GM18505 (cell line): ENCODE measurements around the gene ITGB3.
"Not testable (repeated sequence)": the region's sequence is repeated elsewhere in the genome, so short reads cannot be mapped to it uniquely, and the experiment has no call there.

Experiments used
- ATAC-seq: cut with Tn5 transposase; IDR thresholded peaks from one replicate; pipeline ENCODE4 v1.9.1; 2021; ENCODE audit not compliant: unreplicated experiment
- POLR2A ChIP-seq: IDR thresholded peaks from 4 replicates; pipeline ENCODE4 v1.6.1; 2011; ENCODE audit warnings: borderline replicate concordance; ENCODE audit not compliant: insufficient read depth, insufficient read length; ENCODE audit errors: extremely low read depth

The ITGB3 gene

GRCh38 chr17:47244697-47245096 is 8.9 kb upstream of the ITGB3 start:
- no peak for TF ChIP-seq POLR2A
- ATAC-seq, result no peak

- TF ChIP-seq POLR2A, result no peak
Observed at GRCh38 chr17:47246120-47246519, 7.5 kb upstream of the ITGB3 start.

GRCh38 chr17:47250855-47251254 is 2.8 kb upstream of the ITGB3 start:
- TF ChIP-seq POLR2A, result no peak
- ATAC-seq, result no peak

More at GRCh38 chr17:47246120-47246519, 7.5 kb upstream of the ITGB3 start:
- no peak for ATAC-seq

DNA sequence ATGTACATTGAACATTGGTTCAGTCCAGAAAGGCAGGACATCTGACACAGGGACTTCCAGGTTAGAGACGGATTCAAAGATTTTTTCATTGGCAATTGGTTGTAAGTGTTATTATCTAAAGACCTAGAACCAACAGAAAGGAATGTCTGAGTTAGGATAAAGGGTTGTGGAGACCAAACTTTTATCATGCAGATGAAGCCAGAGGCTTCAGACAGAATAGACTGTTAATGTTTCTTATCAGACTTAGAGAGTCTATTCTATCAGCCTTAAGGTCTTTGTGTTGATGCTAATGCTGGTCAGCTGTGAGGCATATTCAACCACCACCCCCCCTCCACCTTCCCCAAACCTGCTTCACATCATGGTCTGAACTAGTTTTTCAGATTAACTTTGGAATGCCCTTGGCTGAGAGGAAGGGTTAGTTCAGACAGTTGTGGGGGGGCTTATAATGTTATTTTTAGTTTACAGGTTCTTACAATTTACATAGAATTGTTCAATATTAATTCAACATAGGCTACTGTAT is 2.1 kb upstream of the ITGB3 start:
- ATAC-seq, result no peak
- no peak for TF ChIP-seq POLR2A

- ATAC-seq, result no peak
- no peak for TF ChIP-seq POLR2A
Observed at GRCh38 chr17:47252209-47252608, 1.4 kb upstream of the ITGB3 start.

GRCh38 chr17:47252766-47253512 is 688 bp upstream of the ITGB3 start:
- no peak for TF ChIP-seq POLR2A
- no peak for ATAC-seq

DNA sequence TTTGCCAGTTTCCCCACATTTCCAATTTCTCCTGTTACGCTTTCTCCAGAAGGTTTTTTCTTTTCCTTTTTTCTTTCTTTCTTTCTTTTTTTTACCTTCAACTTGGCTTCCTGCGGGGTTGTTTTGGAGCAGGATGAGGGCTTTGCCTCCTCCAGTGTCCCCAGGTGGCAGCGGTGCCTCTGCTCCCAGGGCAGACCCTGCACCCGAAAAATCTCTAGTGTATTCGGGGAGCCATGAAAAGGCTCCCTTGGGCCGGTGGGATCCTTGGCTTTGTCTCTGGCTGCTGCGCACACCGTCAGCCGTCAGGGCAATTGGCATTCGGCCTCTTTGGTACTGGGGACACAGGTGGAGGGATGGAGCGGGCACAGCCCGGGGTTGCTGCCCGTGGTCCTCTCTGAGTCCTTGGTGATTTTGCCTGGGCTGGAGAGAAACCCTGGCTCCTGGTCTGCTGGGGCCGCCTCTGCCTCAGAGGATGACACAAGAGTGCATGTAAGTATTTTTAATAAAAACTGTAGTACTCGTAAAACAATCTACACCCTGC is 846 bp downstream of the ITGB3 start:
- no peak for TF ChIP-seq POLR2A
- ATAC-seq, result peak; percentile 27

DNA sequence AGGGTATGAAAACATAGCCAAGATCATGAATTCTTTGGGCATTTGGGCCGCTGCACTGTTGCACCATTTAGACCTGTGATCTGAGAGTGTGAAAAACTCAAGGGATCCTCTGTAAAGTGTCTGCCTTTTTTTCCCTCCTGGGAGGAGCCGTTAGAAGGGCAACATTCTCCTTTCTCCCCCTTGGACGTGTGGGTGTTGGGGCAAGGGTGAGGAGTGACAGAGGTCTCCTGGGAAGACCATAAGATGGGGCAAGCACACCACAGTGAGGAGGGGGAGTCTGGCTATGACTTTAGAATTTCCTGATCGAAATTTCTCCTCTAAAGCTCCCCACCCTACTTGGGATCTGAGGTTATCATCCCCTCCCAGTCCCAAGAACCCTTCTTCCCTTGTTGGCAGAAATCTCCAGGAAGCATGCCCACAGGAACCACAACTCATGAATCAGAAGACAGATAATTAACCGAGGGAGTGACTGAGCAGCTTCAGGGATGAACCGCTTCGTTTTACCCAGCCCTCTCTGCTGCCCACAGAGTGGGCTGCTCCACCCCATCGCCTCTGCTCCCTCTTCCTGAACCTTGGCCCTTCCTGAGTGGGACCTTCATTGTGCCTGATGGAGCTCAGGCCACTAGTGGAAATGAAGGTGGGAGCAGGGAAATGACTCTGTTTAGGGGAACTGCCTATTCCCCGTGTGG is 4.2 kb downstream of the ITGB3 start:
- ATAC-seq, result no peak
- TF ChIP-seq POLR2A, result no peak

- TF ChIP-seq POLR2A, result no peak
- ATAC-seq, result no peak
Observed at GRCh38 chr17:47262586-47262985, 9.0 kb downstream of the ITGB3 start.

GRCh38 chr17:47264166-47264565 is 10.5 kb downstream of the ITGB3 start:
- no peak for ATAC-seq
- TF ChIP-seq POLR2A, result no peak

DNA sequence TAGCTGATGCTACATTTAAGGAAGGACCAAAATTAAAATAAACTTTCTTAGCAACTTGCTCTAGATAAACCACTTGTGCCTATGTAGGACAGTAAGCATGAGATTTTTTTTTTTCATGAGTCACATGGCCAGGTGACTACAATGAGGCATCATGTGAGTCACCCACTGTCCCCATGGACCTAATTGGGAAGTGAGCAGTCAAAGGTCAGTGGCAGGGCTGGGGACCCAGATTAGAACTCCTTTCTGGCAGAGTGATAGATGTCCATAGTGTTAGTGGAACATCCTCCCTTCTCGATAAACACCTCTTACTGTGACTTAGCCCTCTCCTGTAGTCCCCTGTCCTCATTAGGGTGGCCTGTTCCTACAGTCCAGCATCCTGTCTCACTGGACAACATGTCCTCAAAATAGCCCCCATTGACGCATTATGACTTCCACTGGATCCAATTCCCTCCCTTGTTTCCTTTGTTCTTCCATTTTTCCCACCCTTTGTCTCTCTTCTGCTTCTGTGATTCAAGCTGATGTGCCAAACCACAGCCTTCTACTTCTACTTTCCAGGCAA is 12.4 kb downstream of the ITGB3 start:
- no peak for ATAC-seq

GRCh38 chr17:47266782-47267181 is 13.2 kb downstream of the ITGB3 start:
- ATAC-seq, result no peak
- TF ChIP-seq POLR2A, result no peak

More for the DNA sequence above, 12.4 kb downstream of the ITGB3 start:
- TF ChIP-seq POLR2A, result no peak

DNA sequence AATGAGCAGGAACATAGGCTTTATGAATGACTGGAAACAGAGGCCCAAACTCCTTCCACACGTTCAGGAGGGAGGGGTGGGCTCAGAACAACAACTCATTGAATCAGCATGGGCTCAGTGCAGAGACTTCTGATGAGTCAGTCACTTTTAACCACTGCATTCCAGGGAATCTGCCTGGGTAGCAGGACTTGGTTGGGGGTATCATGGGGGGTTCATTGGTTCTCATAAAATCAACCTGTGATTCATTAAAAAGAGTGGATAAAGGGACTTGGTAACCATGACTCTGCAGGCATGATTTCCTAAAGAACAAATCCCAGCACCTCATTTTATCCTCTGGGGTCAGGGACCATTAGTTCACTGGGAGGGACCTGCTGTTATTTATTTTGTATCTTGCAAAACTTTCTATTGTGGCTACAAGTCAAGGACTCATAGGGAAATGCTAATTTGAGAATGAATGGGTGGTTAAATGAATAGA is 13.8 kb downstream of the ITGB3 start:
- no peak for ATAC-seq
- TF ChIP-seq POLR2A, result no peak

GRCh38 chr17:47268964-47269363 is 15.3 kb downstream of the ITGB3 start:
- not testable (repeated sequence) for ATAC-seq

DNA sequence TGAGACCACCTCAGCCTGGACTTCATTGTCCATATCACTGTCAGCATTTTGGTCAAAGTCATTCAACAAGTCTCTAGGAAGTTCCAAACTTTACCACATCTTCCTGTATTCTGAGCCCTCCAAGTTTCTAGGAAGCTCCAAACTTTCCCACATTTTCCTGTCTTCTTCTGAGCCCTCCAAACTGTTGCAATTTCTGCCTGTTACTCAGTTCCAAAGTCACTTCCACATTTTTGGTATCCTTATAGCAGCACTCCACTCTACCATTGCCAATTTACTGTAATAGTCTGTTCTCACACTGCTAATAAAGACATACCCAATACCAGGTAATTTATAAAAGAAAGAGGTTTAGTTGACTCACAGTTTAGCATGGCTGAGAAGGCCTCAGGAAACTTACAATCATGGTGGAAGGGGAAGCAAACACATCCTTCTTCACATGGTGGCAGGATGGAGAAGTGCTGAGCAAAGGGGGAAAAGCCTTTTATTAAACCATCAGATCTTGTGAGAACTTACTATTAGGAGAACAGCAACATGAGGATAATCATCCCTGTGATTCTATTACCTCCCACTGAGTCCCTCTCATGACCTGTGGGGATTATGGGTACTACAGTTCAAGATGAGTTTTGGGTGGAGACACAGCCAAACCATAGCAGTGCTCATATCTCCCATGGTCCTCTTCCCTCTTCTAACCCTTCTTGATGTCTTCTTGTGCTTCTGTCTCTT is 16.1 kb downstream of the ITGB3 start:
- ATAC-seq, result not testable (repeated sequence)
